Stomach smooth muscle (tissue), 2 donors: ENCODE results near the gene ADARB2.
"Not testable (repeated sequence)": the region's sequence is repeated elsewhere in the genome, so short reads cannot be mapped to it uniquely, and the experiment has no call there.

ENCODE experiments used
- H3K27ac ChIP-seq: one replicate; pipeline ENCODE4 v1.7.0; 2013; ENCODE audit warnings: mild to moderate bottlenecking, low read length, inconsistent platforms
- H3K27me3 ChIP-seq, 2 donors: one replicate each; pipeline ENCODE4 v1.7.0; 2013; ENCODE audit warnings: low read length in 2 of 2; ENCODE audit not compliant: insufficient read depth in 2 of 2, control insufficient read depth in 1 of 2
- H3K36me3 ChIP-seq, 2 donors: one replicate each; pipeline ENCODE4 v1.7.0; 2013; ENCODE audit warnings: low read length in 2 of 2; ENCODE audit not compliant: control insufficient read depth in 2 of 2, insufficient read depth in 2 of 2
- H3K4me1 ChIP-seq: one replicate; pipeline ENCODE4 v1.7.0; 2013; ENCODE audit warnings: low read length; ENCODE audit not compliant: control insufficient read depth, insufficient read depth
- H3K4me3 ChIP-seq, 2 donors: one replicate each; pipeline ENCODE4 v1.7.0; 2013; ENCODE audit warnings: low read length in 2 of 2
- H3K9ac ChIP-seq, 2 donors: one replicate each; pipeline ENCODE4 v1.7.0; 2013; ENCODE audit warnings: low read length in 2 of 2, mild to moderate bottlenecking in 1 of 2
- H3K9me3 ChIP-seq, 2 donors: one replicate each; pipeline ENCODE4 v1.7.0; 2013; ENCODE audit warnings: low read length in 2 of 2; ENCODE audit not compliant: control insufficient read depth in 2 of 2
- donor health status: healthy.
- donor health status: Pancreatic carcinoma.

The ADARB2 gene

DNA sequence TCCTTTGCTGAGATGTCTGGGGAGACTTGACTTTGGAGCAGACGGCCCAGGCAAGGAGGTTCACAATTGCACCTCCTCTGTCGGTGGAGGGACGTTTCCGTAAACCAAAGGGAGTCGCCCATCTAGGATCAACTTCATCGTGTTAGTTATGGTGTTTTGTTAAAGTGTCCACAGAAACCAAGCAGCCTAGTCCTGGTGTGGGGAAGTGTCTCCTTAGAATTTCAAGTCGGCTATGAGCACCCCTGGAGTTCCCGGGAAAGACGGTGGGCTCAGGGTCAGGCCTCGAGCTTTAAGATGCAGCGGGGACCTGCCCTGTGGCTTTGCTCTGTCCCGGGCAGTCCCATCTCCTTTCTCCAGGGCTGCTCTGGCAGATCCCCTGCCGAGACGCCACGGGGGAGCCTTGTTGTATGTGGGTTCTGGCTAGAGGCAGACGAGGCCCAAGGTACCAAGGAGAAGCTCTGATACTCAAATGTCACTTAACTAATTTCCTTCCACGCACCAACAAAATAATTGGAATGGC lies 319.2 kb downstream of the ADARB2 start:
- H3K4me3 ChIP-seq: no peak overlapping the region
- peaks cover 11 to 21% of the 10 kb centered on the region in 2 donors for H3K27me3 ChIP-seq
- no peaks in the 10 kb centered on the region for H3K4me1 ChIP-seq
- no peaks in the 10 kb centered on the region for H3K36me3 ChIP-seq
- no peak overlapping the region for H3K27ac ChIP-seq
- no peaks in the 10 kb centered on the region for H3K9me3 ChIP-seq
- no peak overlapping the region for H3K9ac ChIP-seq

DNA sequence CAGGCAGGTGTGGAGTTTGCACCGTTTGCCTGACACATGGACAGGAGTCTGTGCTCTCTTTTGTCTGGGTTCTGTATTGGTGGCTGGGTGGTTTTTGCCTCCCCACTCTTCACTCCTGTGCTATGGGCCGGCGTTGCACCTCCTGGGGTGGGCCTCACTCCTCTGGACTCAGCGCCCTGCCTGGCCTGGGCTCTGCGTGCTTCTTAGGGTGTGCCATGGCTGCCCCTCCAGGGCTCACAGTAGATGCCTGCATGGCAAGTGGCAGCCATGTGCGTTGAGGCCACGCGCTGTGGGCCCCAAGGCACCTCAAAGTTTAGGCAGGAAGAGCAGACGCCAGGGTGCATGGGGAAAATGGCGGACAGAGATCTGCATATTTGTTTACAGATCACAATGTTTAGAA lies 319.8 kb downstream of the ADARB2 start:
- Histone ChIP-seq H3K4me3 (no peak overlapping the region), H3K9me3 (no peaks in the 10 kb centered on the region), H3K27ac (no peak overlapping the region), H3K27me3 (peaks cover 11 to 21% of the 10 kb centered on the region in 2 donors), H3K36me3 (no peaks in the 10 kb centered on the region), H3K4me1 (no peaks in the 10 kb centered on the region), H3K9ac (no peak overlapping the region)

DNA sequence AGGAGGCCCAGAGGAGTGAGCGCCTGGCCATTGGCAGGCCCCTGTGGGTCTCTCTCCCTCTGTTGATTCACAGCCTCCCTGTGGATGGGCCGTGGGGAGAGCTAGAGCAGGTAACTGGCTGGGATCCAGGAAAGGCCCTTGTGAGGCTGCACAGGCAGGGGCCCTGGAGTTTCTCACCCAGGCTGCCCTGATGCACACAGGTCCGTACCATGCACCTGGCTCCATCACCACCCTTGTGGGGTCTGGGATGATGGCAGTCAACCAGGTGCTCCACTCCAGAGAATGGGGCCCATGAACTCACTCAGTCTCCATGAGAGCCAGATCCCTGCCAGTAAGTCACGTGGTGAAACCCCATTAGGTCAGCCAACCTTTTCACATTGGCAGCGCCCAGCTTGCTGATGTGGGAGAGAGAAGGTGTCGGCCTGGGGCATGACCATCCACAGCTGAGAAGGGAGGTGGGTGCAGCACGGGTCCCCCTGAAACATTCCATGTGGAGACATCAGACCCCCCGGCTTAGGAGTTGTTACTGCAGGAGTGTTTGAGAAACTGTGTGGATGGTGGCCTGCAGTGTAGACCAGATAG lies 320.8 kb downstream of the ADARB2 start:
- Histone ChIP-seq H3K27ac (no peak overlapping the region), H3K4me3 (no peak overlapping the region), H3K27me3 (peaks cover 11 to 17% of the 10 kb centered on the region in 2 donors)

DNA sequence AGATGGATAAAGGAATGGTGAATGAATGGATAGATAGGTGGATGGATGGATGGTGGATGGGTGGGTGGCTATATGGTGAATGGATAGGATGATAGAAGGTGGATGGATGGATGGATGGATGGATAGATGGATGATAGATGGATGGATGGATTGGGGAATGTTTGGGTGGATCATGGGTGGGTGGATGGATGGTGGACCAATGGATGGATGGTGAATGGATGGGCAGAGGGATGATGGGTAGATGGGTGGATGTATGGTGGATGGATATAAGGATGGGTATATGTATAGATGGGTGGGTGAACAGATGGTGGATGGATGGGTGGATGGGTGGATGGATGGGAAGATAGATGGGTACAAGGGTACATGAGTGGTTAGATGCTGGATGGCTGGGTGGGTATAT lies 322.4 kb downstream of the ADARB2 start:
- no peaks in the 10 kb centered on the region for H3K9me3 ChIP-seq
- no peaks in the 10 kb centered on the region for H3K36me3 ChIP-seq
- no peak overlapping the region for H3K4me3 ChIP-seq
- no peak overlapping the region for H3K9ac ChIP-seq
- H3K27ac ChIP-seq: no peak overlapping the region
- peaks cover 11% of the 10 kb centered on the region in 2 donors for H3K27me3 ChIP-seq
- H3K4me1 ChIP-seq: no peaks in the 10 kb centered on the region

More for the DNA sequence above, 320.8 kb downstream of the ADARB2 start:
- H3K36me3 ChIP-seq: no peaks in the 10 kb centered on the region
- H3K4me1 ChIP-seq: no peaks in the 10 kb centered on the region
- no peaks in the 10 kb centered on the region for H3K9me3 ChIP-seq
- no peak overlapping the region for H3K9ac ChIP-seq

DNA sequence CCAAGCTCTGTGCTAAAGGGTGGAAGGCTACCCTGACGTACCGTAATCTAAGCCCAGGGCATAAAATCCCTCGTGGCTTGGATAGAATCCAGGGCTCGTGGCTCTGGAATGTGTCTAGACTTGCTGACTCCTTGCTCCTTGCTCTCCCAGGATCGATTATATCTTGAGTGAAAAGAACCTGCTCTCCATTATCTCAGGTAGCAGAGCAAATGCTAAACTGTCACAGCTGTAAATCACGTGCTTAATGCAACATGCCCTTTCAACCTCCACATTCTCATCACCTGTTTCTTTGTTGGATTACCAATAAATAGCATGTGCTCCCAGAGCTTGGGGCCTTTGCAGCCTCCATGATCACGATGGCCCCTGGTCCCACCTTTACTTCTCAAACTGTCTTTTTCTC lies 323.0 kb downstream of the ADARB2 start:
- H3K9me3 ChIP-seq, H3K27ac ChIP-seq, H3K36me3 ChIP-seq, H3K9ac ChIP-seq, H3K4me3 ChIP-seq, H3K4me1 ChIP-seq: not testable (repeated sequence)
- peaks cover 11% of the 10 kb centered on the region in 2 donors for H3K27me3 ChIP-seq

DNA sequence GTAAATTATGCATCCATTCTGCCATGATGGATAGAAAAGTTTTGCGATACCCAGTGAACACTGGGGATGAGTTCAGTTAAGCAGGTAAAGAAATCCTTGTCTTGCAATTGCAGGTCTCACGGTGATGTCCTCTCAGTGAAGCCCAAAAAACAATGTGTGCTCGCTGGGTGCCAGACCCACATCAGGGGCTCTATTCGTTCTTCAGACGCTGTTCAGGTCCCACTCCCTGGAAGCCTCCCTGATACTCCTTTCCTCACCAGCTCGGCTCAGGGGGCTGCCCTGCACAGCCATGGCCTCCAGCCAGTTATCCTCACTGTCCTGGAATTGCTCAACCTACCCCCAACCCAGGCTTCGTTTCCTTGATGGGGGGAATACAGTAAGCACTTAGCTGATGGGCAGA lies 323.5 kb downstream of the ADARB2 start:
- H3K27ac ChIP-seq: no peak overlapping the region
- no peak overlapping the region for H3K4me3 ChIP-seq
- H3K9ac ChIP-seq: no peak overlapping the region
- H3K4me1 ChIP-seq: no peaks in the 10 kb centered on the region
- H3K27me3 ChIP-seq: peaks cover 11% of the 10 kb centered on the region in 2 donors
- no peaks in the 10 kb centered on the region for H3K9me3 ChIP-seq
- H3K36me3 ChIP-seq: no peaks in the 10 kb centered on the region

DNA sequence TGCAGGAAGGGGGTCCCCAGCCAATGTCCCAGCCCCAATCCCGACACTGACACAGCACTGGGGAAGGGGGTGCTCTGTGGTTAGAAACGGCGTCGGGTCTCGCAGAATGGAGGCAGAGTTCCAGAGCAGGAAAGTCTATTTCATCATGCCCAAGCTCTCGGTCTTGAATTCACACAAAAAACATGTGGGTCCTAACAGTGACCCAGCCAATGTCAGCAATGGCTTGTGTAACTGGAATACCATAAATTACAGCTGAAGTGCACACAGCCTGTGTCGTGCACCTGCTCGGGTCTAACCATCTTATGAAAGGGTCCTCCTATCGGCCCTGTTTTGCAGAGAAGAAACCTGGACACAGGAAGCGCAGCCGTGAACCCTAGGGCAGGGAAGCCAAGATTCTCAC lies 324.1 kb downstream of the ADARB2 start:
- Histone ChIP-seq H3K4me1 (no peaks in the 10 kb centered on the region), H3K9ac (no peak overlapping the region), H3K4me3 (no peak overlapping the region), H3K9me3 (no peaks in the 10 kb centered on the region), H3K36me3 (no peaks in the 10 kb centered on the region), H3K27me3 (peaks cover 6 to 9% of the 10 kb centered on the region in 2 donors), H3K27ac (no peak overlapping the region)

DNA sequence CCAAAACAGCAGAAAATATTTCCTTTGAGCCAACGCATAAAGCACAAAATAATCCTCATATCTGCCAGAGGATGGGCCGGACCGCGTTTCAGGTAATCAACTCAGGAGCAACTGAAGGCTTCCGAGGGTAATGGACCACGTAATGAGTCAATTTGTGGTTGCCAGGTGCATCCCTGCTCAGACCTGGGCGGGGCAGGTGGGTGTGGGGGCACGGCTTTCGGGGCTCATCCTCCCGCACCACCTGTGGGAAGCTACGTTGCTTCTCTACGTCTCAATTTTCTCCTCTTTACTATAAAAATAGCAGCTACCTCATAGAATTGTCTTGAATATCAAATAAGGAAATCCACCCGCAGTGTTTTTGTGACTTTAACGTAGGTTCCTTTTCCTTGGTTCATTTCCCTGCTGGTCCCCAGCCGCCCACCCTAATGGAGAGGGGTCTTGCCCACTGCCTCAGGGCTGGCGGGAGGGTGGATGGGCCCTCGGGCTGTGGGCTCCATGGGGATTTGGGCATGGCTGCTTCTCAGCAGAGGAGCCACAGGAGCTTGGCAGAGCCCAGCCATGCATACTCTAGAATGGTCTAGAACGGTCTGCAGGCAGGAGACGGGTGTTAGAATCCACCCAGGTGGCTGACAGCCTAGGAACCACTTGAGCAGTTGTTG lies 324.7 kb downstream of the ADARB2 start:
- H3K4me1 ChIP-seq: no peaks in the 10 kb centered on the region
- no peak overlapping the region for H3K9ac ChIP-seq

DNA sequence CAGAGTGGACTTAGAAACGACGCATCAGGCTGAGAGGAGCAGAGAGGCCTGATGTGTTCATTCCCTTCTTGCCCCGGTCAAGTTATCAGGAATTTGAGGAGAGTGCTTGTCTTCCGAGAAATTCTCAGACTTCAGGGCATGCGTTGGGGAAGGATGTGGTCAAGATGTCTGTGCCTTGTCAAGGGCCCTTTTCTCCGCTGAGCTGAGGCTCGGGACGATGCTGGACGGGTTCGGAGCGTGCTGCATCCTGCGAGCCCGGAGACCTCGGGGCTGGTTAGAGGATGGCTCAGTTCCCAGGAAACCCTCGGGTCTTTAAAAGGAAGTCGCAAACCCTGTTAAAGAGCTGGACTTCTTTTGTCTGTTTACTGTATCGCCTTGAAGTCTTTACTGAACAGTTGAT lies 325.4 kb downstream of the ADARB2 start:
- peaks cover 0 to 9% of the 10 kb centered on the region in 2 donors for H3K27me3 ChIP-seq
- no peak overlapping the region for H3K4me3 ChIP-seq
- no peak overlapping the region for H3K27ac ChIP-seq
- no peak overlapping the region for H3K9ac ChIP-seq
- no peaks in the 10 kb centered on the region for H3K9me3 ChIP-seq
- no peaks in the 10 kb centered on the region for H3K4me1 ChIP-seq
- no peaks in the 10 kb centered on the region for H3K36me3 ChIP-seq

More for the DNA sequence above, 324.7 kb downstream of the ADARB2 start:
- H3K27ac ChIP-seq: no peak overlapping the region
- peaks cover 6 to 9% of the 10 kb centered on the region in 2 donors for H3K27me3 ChIP-seq
- H3K36me3 ChIP-seq: no peaks in the 10 kb centered on the region
- no peaks in the 10 kb centered on the region for H3K9me3 ChIP-seq
- no peak overlapping the region for H3K4me3 ChIP-seq

DNA sequence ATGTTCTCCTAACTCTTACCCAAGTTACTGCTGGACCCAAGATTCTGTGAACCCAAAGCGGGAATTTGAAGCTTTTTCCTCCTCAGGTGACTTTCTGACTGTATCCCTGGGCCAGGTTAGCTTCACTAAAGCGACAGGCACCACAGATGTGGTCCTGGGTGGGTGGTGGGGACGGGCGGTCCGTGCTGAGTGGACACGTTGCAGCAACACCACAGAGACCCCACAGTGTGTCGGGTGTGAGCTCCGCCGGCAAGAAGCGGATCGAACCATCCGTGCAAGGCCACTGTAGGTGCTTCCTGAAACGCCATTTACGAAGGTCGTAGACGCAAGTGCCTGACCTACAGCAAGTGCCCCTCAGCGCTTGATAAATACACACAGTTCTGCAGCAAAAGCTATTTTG lies 325.9 kb downstream of the ADARB2 start:
- Histone ChIP-seq H3K9ac (no peak overlapping the region), H3K27me3 (peaks cover 0 to 6% of the 10 kb centered on the region in 2 donors), H3K4me3 (no peak overlapping the region), H3K4me1 (no peaks in the 10 kb centered on the region), H3K9me3 (no peaks in the 10 kb centered on the region), H3K27ac (no peak overlapping the region), H3K36me3 (no peaks in the 10 kb centered on the region)
